AG04450 (cell line): Measurements from ENCODE around the gene FOXJ1. TPM values are rescaled to one million over a fixed set of nuclear protein-coding genes. Genes with fewer than 3 reads are reported as not detected.

ENCODE experiments used
- CTCF ChIA-PET: fragments of 300-600, 350-600 bp; formaldehyde crosslinking; extraction: SDS; loops from one replicate; lab custom pipeline; 2022; ENCODE audit warnings: antibody characterized with exemption, inconsistent platforms; lab: Charles Lee
- POLR2A ChIA-PET: fragments of 350-600 bp; formaldehyde crosslinking; extraction: SDS; loops from one replicate; lab custom pipeline; 2021; ENCODE audit warnings: antibody characterized with exemption, inconsistent platforms; lab: Yijun Ruan, JAX
- DNase-seq: peaks from one replicate; pipeline ENCODE4 v3.0.0-alpha.2; 2011; ENCODE audit warnings: low read depth, low spot score
- H3K27ac ChIP-seq: one replicate; pipeline ENCODE4 v1.5.1; 2012; ENCODE audit warnings: low read depth, low read length, control low read depth
- H3K27me3 ChIP-seq: one replicate; pipeline ENCODE4 v1.6.0; 2012; ENCODE audit warnings: low read length; ENCODE audit not compliant: control insufficient read depth, insufficient read depth
- H3K4me3 ChIP-seq: 2 replicates; pipeline ENCODE4 v1.5.1; 2011; ENCODE audit warnings: mild to moderate bottlenecking, low read depth, low read length, control low read depth
- H3K9me3 ChIP-seq: 2 replicates; pipeline ENCODE4 v1.5.1; 2012; ENCODE audit warnings: low read length; ENCODE audit not compliant: control insufficient read depth, insufficient read depth
- CTCF ChIP-seq: IDR thresholded peaks from 2 replicates; pipeline ENCODE4 v1.5.1; 2011; ENCODE audit warnings: low read depth, low read length, control low read depth, inconsistent platforms
- polyA plus RNA-seq: library from polyadenylated mRNA; depleted of rRNA; stranded (reverse); fragments of >200 nt; gene quantifications from 2 replicates; pipeline ENCODE4 v1.2.3, GENCODE V29; 2011

Gene FOXJ1
- polyA plus RNA-seq, 1 experiment: not detected

DNA sequence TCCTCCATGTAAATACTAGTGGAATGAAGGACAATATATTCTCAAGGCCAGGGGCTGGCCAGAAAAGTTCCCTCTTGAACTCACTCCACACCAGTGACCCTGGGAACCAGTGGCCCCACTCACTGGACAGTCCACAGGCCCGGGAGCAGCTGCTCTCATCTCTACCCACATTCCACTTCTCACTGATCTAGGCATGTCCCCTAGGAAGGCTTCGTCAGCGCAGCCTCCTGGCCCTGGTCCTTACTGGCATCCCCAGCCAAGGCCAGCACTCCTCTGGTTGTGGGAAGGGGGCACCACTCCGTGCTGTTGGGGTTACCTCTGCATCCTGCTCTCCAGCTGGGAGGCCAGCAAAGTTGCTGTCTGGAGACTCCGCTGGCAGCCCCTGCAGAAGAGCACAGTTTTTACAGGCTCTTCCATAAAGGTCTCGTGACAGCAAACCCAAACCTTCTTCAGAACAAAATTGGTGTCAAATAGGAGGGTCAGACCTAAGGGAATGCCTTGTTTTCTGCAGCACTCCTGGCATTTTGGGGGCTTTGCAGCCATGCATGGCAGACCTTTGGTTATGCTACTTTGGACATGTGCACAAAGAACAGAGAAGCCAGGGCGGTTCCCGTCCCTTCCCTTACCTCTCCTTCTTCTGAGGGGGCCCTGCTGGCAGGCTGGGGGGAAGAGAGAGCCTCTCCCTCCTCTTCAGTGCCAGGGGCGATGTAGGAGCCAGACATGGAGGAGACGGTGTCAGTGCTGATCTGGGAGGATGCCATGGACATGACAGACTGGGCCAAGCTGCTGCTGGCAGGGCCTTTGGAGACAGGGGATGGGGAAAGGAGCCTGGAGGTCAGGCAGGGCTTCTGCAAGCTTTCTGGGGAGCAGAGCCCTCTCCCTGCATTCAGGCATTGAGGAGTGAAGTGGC is 14.1 kb upstream of the FOXJ1 start:
- Histone ChIP-seq H3K4me3 (no peak overlapping the region), H3K9me3 (no peaks in the 10 kb centered on the region), H3K27me3 (peaks cover 35% of the 10 kb centered on the region), H3K27ac (no peak overlapping the region)
- TF ChIP-seq CTCF: no peak
- ChIA-PET CTCF (interaction anchor here (0.6 to 1.3 kb wide), 3 partner anchors 9 to 25 kb away, joined by 3 to 5 read pairs (median 4); no protein-coding TSS in a partner anchor), POLR2A (no interaction called here)
- no peak for DNase-seq

- POLR2A ChIA-PET: no interaction called here
- Histone ChIP-seq H3K4me3 (no peak overlapping the region), H3K27ac (no peak overlapping the region), H3K27me3 (peaks cover 33% of the 10 kb centered on the region), H3K9me3 (no peaks in the 10 kb centered on the region)
- no peak for TF ChIP-seq CTCF
- CTCF ChIA-PET: interaction anchor here (1.4 kb wide), 1 partner anchor 27 kb away, joined by 5 read pairs; no protein-coding TSS in a partner anchor
- DNase-seq: no peak
Measured at GRCh38 chr17:76154292-76154691, 13.2 kb upstream of the FOXJ1 start.

DNA sequence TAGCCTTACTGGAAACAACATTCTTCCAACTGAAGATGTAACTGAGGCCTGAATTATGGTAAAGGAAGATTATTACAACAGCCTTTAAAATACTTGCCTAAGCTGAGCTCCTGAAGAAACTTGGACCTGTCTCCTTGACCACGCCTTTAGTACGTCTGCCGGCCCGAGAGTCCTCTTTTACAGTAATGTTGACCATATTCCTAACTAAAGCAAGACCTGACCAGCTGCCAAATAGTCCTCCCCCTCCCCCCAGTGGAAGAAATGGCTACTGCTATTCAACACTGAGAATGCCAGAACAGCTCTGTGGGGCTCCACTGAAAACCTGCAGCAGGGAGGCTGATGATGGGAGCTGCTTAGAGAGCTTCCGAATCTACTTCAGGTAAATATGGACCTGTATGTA is 12.6 kb upstream of the FOXJ1 start:
- Histone ChIP-seq H3K27ac (no peak overlapping the region), H3K27me3 (peaks cover 33% of the 10 kb centered on the region), H3K4me3 (no peak overlapping the region), H3K9me3 (no peaks in the 10 kb centered on the region)
- POLR2A ChIA-PET: no interaction called here
- CTCF ChIA-PET: interaction anchor here (0.6 to 1.4 kb wide), 3 partner anchors 28 to 239 kb away, joined by 3 to 5 read pairs (median 5); no protein-coding TSS in a partner anchor
- DNase-seq: no peak
- peak; percentile 42 for TF ChIP-seq CTCF

DNA sequence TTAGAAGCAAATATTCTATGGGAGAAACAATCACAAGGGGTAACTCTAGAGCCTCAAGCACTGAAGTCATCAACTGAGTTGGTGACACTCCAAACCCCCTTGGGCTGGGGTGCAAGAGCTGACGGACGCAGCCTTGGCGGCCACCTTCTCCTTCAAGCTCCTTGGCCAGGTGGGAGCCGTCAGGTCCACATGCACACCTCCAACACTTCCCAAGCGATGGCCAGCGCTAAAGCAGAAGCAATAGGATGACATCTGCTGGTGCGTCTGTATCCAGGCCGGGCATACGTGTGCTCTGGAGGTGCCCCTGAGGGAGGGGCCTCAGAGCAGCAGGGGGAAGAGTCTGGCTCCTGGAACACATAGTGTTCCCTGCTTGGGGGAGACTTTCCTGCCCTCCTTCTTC is 12.2 kb upstream of the FOXJ1 start:
- CTCF ChIA-PET: interaction anchor here (0.6 to 1.4 kb wide), 3 partner anchors 28 to 239 kb away, joined by 3 to 5 read pairs (median 5); no protein-coding TSS in a partner anchor

More for the DNA sequence above, 12.2 kb upstream of the FOXJ1 start:
- Histone ChIP-seq H3K27me3 (peaks cover 33% of the 10 kb centered on the region), H3K9me3 (no peaks in the 10 kb centered on the region), H3K27ac (no peak overlapping the region), H3K4me3 (no peak overlapping the region)
- POLR2A ChIA-PET: no interaction called here
- no peak for TF ChIP-seq CTCF
- DNase-seq: no peak
